B cell (primary cell): ENCODE data around the gene SLC25A14. TPM values are rescaled to one million over a fixed set of nuclear protein-coding genes. Genes with fewer than 3 reads are reported as not detected.

Experiments
- ATAC-seq: fragments of 200-7000 bp; cut with Tn5 transposase; one replicate; pipeline ENCODE4 v1.10.0; 2021; ENCODE audit warnings: low read depth, mild to moderate bottlenecking, moderate number of reproducible peaks, moderate library complexity
- CTCF ChIA-PET: fragments of 350-600 bp; sonication (Branson Sonifier 250); formaldehyde crosslinking; loops from one replicate; lab custom pipeline; 2021; ENCODE audit warnings: antibody characterized with exemption, inconsistent platforms; lab: Charles Lee
- POLR2A ChIA-PET: fragments of 350-600 bp; sonication (Branson Sonifier 250); formaldehyde crosslinking; loops from one replicate; lab custom pipeline; 2021; ENCODE audit warnings: antibody characterized with exemption; lab: Charles Lee
- DNase-seq: peaks from one replicate; pipeline ENCODE4 v3.0.0; 2013
- H2AFZ ChIP-seq: 2 replicates; pipeline ENCODE4 v1.6.1; 2012; ENCODE audit warnings: mild to moderate bottlenecking, low read depth, low read length; ENCODE audit not compliant: insufficient read depth, poor library complexity, severe bottlenecking
- H3K27ac ChIP-seq, 2 donors: 1 replicate in 1 of 2; 2 replicates in 1 of 2; pipeline ENCODE4 v1.5.1; 2012 to 2013; ENCODE audit warnings: low read length in 2 of 2, mild to moderate bottlenecking in 2 of 2, moderate library complexity in 1 of 2
- H3K27me3 ChIP-seq, 4 experiments: fragments of 200-600 bp in 1 of 4; sonication (generic) in 1 of 4; replicated peaks in 1 of 4; 1 replicate in 2 of 4; 2 replicates in 2 of 4; pipeline versions ENCODE4 v1.6.1 to v1.7.0; 2013 to 2016; ENCODE audit warnings: low read length in 3 of 4, mild to moderate bottlenecking in 2 of 4, mixed read lengths in 1 of 4, moderate library complexity in 1 of 4; ENCODE audit not compliant: insufficient read depth in 4 of 4, control insufficient read depth in 3 of 4; ENCODE audit errors: control extremely low read depth in 1 of 4
- H3K36me3 ChIP-seq, 2 experiments: replicated peaks in 1 of 2; 1 replicate in 1 of 2; 2 replicates in 1 of 2; pipeline versions ENCODE4 v1.6.1 to v1.7.1; 2013; ENCODE audit warnings: low read length in 1 of 2; ENCODE audit not compliant: insufficient read depth in 2 of 2, control insufficient read depth in 1 of 2; ENCODE audit errors: control extremely low read depth in 1 of 2, extremely low read depth in 1 of 2
- H3K4me1 ChIP-seq, 2 donors: fragments of 200-600 bp in 1 of 2; sonication (generic) in 1 of 2; 1 replicate in 1 of 2; 2 replicates in 1 of 2; pipeline versions ENCODE4 v1.5.1 to v1.6.1; 2013 to 2017; ENCODE audit warnings: low read length in 2 of 2; ENCODE audit not compliant: control insufficient read depth in 2 of 2, insufficient read depth in 2 of 2
- H3K4me2 ChIP-seq: replicated peaks from 2 replicates; pipeline ENCODE3; 2012; ENCODE audit warnings: mild to moderate bottlenecking, low read depth, low read length; ENCODE audit not compliant: poor library complexity, severe bottlenecking
- H3K4me3 ChIP-seq, 5 experiments: fragments of 200-600 bp in 1 of 5; sonication (generic) in 1 of 5; 1 replicate in 3 of 5; 2 replicates in 2 of 5; pipeline versions ENCODE4 v1.5.1 to v1.7.0; 2011 to 2016; ENCODE audit warnings: low read length in 4 of 5, mild to moderate bottlenecking in 4 of 5, low read depth in 2 of 5, control low read depth in 1 of 5, moderate library complexity in 1 of 5; ENCODE audit not compliant: insufficient read depth in 1 of 5; ENCODE audit errors: control extremely low read depth in 1 of 5, extremely low read depth in 1 of 5
- H3K79me2 ChIP-seq: fragments of 200-600 bp; sonication (generic); one replicate; pipeline ENCODE4 v1.6.0; 2016; ENCODE audit warnings: low read length; ENCODE audit not compliant: control insufficient read depth, insufficient read depth
- H3K9ac ChIP-seq: fragments of 200-600 bp; sonication (generic); 2 replicates; pipeline ENCODE4 v1.6.1; 2017; ENCODE audit warnings: mild to moderate bottlenecking, low read length, moderate library complexity
- H3K9me3 ChIP-seq, 3 donors: one replicate each; pipeline versions ENCODE4 v1.6.1 to v1.7.1; 2013; ENCODE audit warnings: low read length in 2 of 3; ENCODE audit not compliant: control insufficient read depth in 2 of 3, insufficient read depth in 1 of 3; ENCODE audit errors: control extremely low read depth in 1 of 3
- H4K20me1 ChIP-seq: 2 replicates; pipeline ENCODE4 v1.6.0; 2012; ENCODE audit warnings: mild to moderate bottlenecking, low read length; ENCODE audit not compliant: insufficient read depth, control insufficient read depth, poor library complexity, severe bottlenecking
- H3K27ac Mint-ChIP-seq: one replicate; pipeline ENCODE4 v1.8.0; 2021; ENCODE audit warnings: mixed read lengths
- H3K27me3 Mint-ChIP-seq: one replicate; pipeline ENCODE4 v1.8.0; 2021; ENCODE audit warnings: mixed read lengths
- H3K4me1 Mint-ChIP-seq: one replicate; pipeline ENCODE4 v1.8.0; 2021; ENCODE audit warnings: mixed read lengths
- H3K4me3 Mint-ChIP-seq: one replicate; pipeline ENCODE4 v1.8.0; 2021; ENCODE audit warnings: mixed read lengths
- H3K9me3 Mint-ChIP-seq: one replicate; pipeline ENCODE4 v1.8.0; 2022; ENCODE audit warnings: mixed read lengths; ENCODE audit not compliant: insufficient read depth
- EZH2 ChIP-seq: IDR thresholded peaks from 2 replicates; pipeline ENCODE4 v1.6.1; 2012; ENCODE audit warnings: borderline replicate concordance, low read depth, mild to moderate bottlenecking, moderate library complexity, low read length; ENCODE audit not compliant: insufficient read depth, poor library complexity, severe bottlenecking
- WGBS: methylation state at CpG from one replicate; pipeline ENCODE4 v1.1.5; 2013; ENCODE audit warnings: missing lambda C conversion rate; ENCODE audit not compliant: insufficient coverage; 5-methylcytosine and 5-hydroxymethylcytosine counted together
- intact Hi-C: fragments of 100-400 bp; cut with micrococcal nuclease; formaldehyde crosslinking; loops from one replicate; pipeline ENCODE4 v1.10.0; 2022
- polyA plus RNA-seq: library from polyadenylated mRNA; depleted of rRNA; stranded (reverse); fragments of >200 nt; gene quantifications from 2 replicates; pipeline ENCODE4 v1.2.3, GENCODE V29; 2012
- total RNA-seq, 2 donors: library from RNA; stranded (reverse); fragments of 120-200 nt in 1 of 2; gene quantifications; 1 replicate in 1 of 2; 2 replicates in 1 of 2; pipeline versions ENCODE4 v1.2.3 to v1.2.4, GENCODE V29; 2013 to 2022
- TF ChIP-seq, protein P1 (sequence below): fragments of 200-600 bp; IDR thresholded peaks from one replicate; pipeline ENCODE4 v1.8.0; 2022; ENCODE audit warnings: antibody characterized with exemption, mild to moderate bottlenecking

The SLC25A14 gene
- total and polyA plus RNA-seq, 2 donors (not counting 1 experiment from before 2014, with no cell fraction given), result 13.1 to 23.7 TPM

DNA sequence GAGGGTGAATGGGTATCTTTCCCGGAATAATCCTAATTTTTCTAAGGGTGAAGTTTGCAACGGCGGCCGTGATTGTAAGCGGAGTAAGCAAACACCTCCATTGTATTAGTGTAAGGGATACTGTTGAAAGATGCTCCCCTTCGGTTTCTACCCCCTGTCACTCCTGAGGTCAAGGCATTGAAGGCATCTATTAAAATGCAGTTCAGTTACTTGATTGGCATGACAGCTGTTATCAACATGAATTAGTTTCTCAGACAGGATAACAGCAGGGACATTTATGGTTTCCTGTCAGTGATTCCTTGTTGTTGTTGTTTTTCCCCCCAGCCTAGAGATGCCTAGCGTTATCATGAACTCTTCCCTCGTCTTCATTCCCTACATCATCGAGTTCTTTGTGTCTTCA is 552 bp downstream of the SLC25A14 start:
- no peaks in the 10 kb centered on the region for H4K20me1 ChIP-seq
- H2AFZ ChIP-seq, result peak overlapping the region; percentile 85
- no peaks in the 10 kb centered on the region for H3K79me2 ChIP-seq
- ChIA-PET CTCF (no interaction called here), POLR2A (no interaction called here)
- no peaks in the 10 kb centered on the region for H3K9me3 ChIP-seq
- H3K4me2 ChIP-seq, result peak overlapping the region; percentile 73
- no peaks in the 10 kb centered on the region for H3K27me3 ChIP-seq
- Mint-ChIP-seq H3K4me3 (peak overlapping the region; percentile 93), H3K9me3 (no peaks in the 10 kb centered on the region), H3K27me3 (no peaks in the 10 kb centered on the region), H3K27ac (peak overlapping the region; percentile 88), H3K4me1 (peaks cover 16% of the 10 kb centered on the region)
- H3K4me3 ChIP-seq, result peak overlapping the region; percentile 24 to 77 (median 67)
- DNase-seq (no peak), ATAC-seq (no peak)
- WGBS, result no CpG with 5 or more reads among the region's 9 CpGs
- TF ChIP-seq, protein P1, sequence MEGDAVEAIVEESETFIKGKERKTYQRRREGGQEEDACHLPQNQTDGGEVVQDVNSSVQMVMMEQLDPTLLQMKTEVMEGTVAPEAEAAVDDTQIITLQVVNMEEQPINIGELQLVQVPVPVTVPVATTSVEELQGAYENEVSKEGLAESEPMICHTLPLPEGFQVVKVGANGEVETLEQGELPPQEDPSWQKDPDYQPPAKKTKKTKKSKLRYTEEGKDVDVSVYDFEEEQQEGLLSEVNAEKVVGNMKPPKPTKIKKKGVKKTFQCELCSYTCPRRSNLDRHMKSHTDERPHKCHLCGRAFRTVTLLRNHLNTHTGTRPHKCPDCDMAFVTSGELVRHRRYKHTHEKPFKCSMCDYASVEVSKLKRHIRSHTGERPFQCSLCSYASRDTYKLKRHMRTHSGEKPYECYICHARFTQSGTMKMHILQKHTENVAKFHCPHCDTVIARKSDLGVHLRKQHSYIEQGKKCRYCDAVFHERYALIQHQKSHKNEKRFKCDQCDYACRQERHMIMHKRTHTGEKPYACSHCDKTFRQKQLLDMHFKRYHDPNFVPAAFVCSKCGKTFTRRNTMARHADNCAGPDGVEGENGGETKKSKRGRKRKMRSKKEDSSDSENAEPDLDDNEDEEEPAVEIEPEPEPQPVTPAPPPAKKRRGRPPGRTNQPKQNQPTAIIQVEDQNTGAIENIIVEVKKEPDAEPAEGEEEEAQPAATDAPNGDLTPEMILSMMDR, result no peak
- TF ChIP-seq EZH2, result no peak
- intact Hi-C loops, result loop anchor here (1.0 kb wide), 1 partner anchor 61 kb away; the partner anchor contains the start of gene RBMX2
- H3K27ac ChIP-seq, result peak overlapping the region; percentile 12 to 83
- peak overlapping the region; percentile 73 for H3K9ac ChIP-seq
- peaks cover 0 to 1% of the 10 kb centered on the region in 2 experiments for H3K36me3 ChIP-seq
- peaks cover 4 to 7% of the 10 kb centered on the region in 2 donors for H3K4me1 ChIP-seq

DNA sequence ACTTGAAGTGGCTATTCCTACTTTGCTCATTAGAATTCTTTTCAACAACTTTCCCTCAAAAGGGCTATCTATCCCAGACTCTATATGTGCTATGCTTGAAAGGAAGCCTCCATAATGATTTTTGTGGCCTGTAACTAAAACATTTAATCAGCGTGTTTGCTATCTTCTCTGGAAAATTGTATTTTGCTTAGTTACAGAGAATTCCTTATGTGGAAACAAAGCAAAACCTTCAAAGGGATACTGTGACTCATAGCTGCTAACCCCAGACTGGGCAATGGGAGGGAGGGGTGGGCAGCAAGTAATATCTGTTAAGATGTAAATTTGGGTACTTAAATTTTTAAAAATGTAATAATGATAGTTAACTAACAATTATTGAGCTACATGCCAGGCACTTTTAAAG is 3.7 kb downstream of the SLC25A14 start:
- POLR2A ChIA-PET, result no interaction called here
- Mint-ChIP-seq H3K9me3 (no peaks in the 10 kb centered on the region), H3K4me3 (no peak overlapping the region), H3K27ac (no peak overlapping the region), H3K4me1 (peaks cover 16% of the 10 kb centered on the region), H3K27me3 (no peaks in the 10 kb centered on the region)
- peaks cover 4 to 7% of the 10 kb centered on the region in 2 donors for H3K4me1 ChIP-seq
- no peak overlapping the region for H3K9ac ChIP-seq
- ATAC-seq (no peak), DNase-seq (no peak)
- H3K36me3 ChIP-seq, result peaks cover 0 to 1% of the 10 kb centered on the region in 2 experiments
- H3K27ac ChIP-seq, result no peak overlapping the region
- H4K20me1 ChIP-seq, result no peaks in the 10 kb centered on the region
- no peak overlapping the region for H3K4me3 ChIP-seq
- TF ChIP-seq, protein P1, result no peak
- no peak for TF ChIP-seq EZH2
- intact Hi-C loops, result no loop called here
- H3K79me2 ChIP-seq, result no peaks in the 10 kb centered on the region
- H3K27me3 ChIP-seq, result no peaks in the 10 kb centered on the region
- no peak overlapping the region for H3K4me2 ChIP-seq
- H3K9me3 ChIP-seq, result no peaks in the 10 kb centered on the region
- CTCF ChIA-PET, result no interaction called here
- no peak overlapping the region for H2AFZ ChIP-seq
- no CpG with 5 or more reads among the region's 1 CpG for WGBS
